Colonic mucosa (tissue), 4 donors: ENCODE data around the gene CSNK1D. TPM values are rescaled to one million over a fixed set of nuclear protein-coding genes. Genes with fewer than 3 reads are reported as not detected.

Source experiments
- DNase-seq: peaks from one replicate; pipeline ENCODE4 v3.0.0-alpha.2; 2020
- H3K27ac ChIP-seq: fragments of 200-600 bp; one replicate; pipeline ENCODE4 v1.8.0; 2021
- H3K27me3 ChIP-seq: fragments of 200-600 bp; one replicate; pipeline ENCODE4 v1.8.0; 2021
- H3K36me3 ChIP-seq: fragments of 200-600 bp; one replicate; pipeline ENCODE4 v1.8.0; 2021
- H3K4me1 ChIP-seq: fragments of 200-600 bp; one replicate; pipeline ENCODE4 v1.8.0; 2021; ENCODE audit warnings: mild to moderate bottlenecking
- H3K4me3 ChIP-seq: fragments of 200-600 bp; one replicate; pipeline ENCODE4 v1.8.0; 2021
- H3K9ac ChIP-seq, 2 donors: one replicate each; pipeline ENCODE4 v1.7.0; 2013; ENCODE audit warnings: control low read depth in 2 of 2, low read depth in 2 of 2, low read length in 2 of 2
- H3K9me3 ChIP-seq: fragments of 200-600 bp; one replicate; pipeline ENCODE4 v1.8.0; 2021
- CTCF ChIP-seq: fragments of 200-600 bp; IDR thresholded peaks from one replicate; pipeline ENCODE4 v1.8.0; 2022; ENCODE audit warnings: antibody characterized with exemption, mild to moderate bottlenecking
- intact Hi-C: fragments of 100-400 bp; cut with DNase I; formaldehyde crosslinking; loops from one replicate; pipeline ENCODE4 v1.14.1; 2022
- total RNA-seq, 2 donors: library from RNA; stranded (reverse); fragmentation: NEBNext Ultra II Directional in 1 of 2; extraction: Animal tissue kit (Norgen Biotek cat#: 25700) in 1 of 2; gene quantifications; one replicate each; pipeline ENCODE4 v1.2.1, GENCODE V29; 2021
- donor health status: healthy.
- donor health status: DM: no; HTN: no; CAD: no.
- donor health status: DM: no; HTN: no; CAD: no.

The CSNK1D gene
- total RNA-seq, 2 donors from 2014 or later = 136 to 138 TPM

- Histone ChIP-seq H3K4me1 (peaks cover 9% of the 10 kb centered on the region), H3K9ac (peak overlapping the region; percentile 42 to 56)
Measured at GRCh38 chr17:82216301-82217119, 57.0 kb downstream of the CSNK1D start.

GRCh38 chr17:82215972-82216300 lies 57.6 kb downstream of the CSNK1D start:
- no peak for DNase-seq
- peak overlapping the region in 1 of 2 donors; percentile 42 for H3K9ac ChIP-seq
- peaks cover 9% of the 10 kb centered on the region for H3K4me1 ChIP-seq

More at GRCh38 chr17:82216301-82217119, 57.0 kb downstream of the CSNK1D start:
- Histone ChIP-seq H3K27me3 (no peaks in the 10 kb centered on the region), H3K36me3 (no peaks in the 10 kb centered on the region), H3K4me3 (no peak overlapping the region), H3K27ac (peak overlapping the region; percentile 73), H3K9me3 (no peaks in the 10 kb centered on the region)
- no peak for TF ChIP-seq CTCF
- intact Hi-C loops = no loop called here
- DNase-seq = peak; percentile 85

GRCh38 chr17:82215095-82215971 lies 58.2 kb downstream of the CSNK1D start:
- H3K9me3 ChIP-seq = no peaks in the 10 kb centered on the region
- H3K4me1 ChIP-seq = peaks cover 9% of the 10 kb centered on the region
- H3K27ac ChIP-seq = peak overlapping the region; percentile 73
- no peaks in the 10 kb centered on the region for H3K27me3 ChIP-seq
- no peak for TF ChIP-seq CTCF
- intact Hi-C loops = no loop called here
- no peak for DNase-seq
- H3K36me3 ChIP-seq = no peaks in the 10 kb centered on the region
- no peak overlapping the region for H3K4me3 ChIP-seq
- H3K9ac ChIP-seq = peak overlapping the region in 1 of 2 donors; percentile 42

More at GRCh38 chr17:82215972-82216300, 57.6 kb downstream of the CSNK1D start:
- no peaks in the 10 kb centered on the region for H3K9me3 ChIP-seq
- H3K36me3 ChIP-seq = no peaks in the 10 kb centered on the region
- no peak for TF ChIP-seq CTCF
- intact Hi-C loops = no loop called here
- peak overlapping the region; percentile 73 for H3K27ac ChIP-seq
- H3K27me3 ChIP-seq = no peaks in the 10 kb centered on the region
- H3K4me3 ChIP-seq = no peak overlapping the region

- peaks cover 9% of the 10 kb centered on the region for H3K4me1 ChIP-seq
- intact Hi-C loops = no loop called here
- H3K9ac ChIP-seq = no peak overlapping the region
- no peaks in the 10 kb centered on the region for H3K9me3 ChIP-seq
- H3K27ac ChIP-seq = no peak overlapping the region
- no peak overlapping the region for H3K4me3 ChIP-seq
- TF ChIP-seq CTCF = no peak
- no peaks in the 10 kb centered on the region for H3K36me3 ChIP-seq
- no peak for DNase-seq
- H3K27me3 ChIP-seq = no peaks in the 10 kb centered on the region
Measured at GRCh38 chr17:82214012-82214628, 59.4 kb downstream of the CSNK1D start.

GRCh38 chr17:82213251-82214011 lies 60.1 kb downstream of the CSNK1D start:
- H3K4me3 ChIP-seq = peak overlapping the region; percentile 100
- peak overlapping the region; percentile 78 to 96 for H3K9ac ChIP-seq
- no peaks in the 10 kb centered on the region for H3K9me3 ChIP-seq
- H3K4me1 ChIP-seq = peaks cover 9% of the 10 kb centered on the region
- no peaks in the 10 kb centered on the region for H3K27me3 ChIP-seq
- peak overlapping the region; percentile 82 for H3K27ac ChIP-seq
- intact Hi-C loops = no loop called here
- TF ChIP-seq CTCF = no peak
- H3K36me3 ChIP-seq = no peaks in the 10 kb centered on the region
- no peak for DNase-seq
